Renal cortex interstitium (tissue), 11 donors: ENCODE results near the gene TRPV4. TPM values are rescaled to one million over a fixed set of nuclear protein-coding genes. Genes with fewer than 3 reads are reported as not detected.

Experiments
- DNase-seq, 11 donors: peaks; one replicate each; pipeline ENCODE4 v3.0.0-alpha.2; 2013; ENCODE audit warnings: low read depth in 9 of 11, low spot score in 4 of 11; ENCODE audit errors: extremely low read depth in 1 of 11
- polyA plus RNA-seq, 3 donors: library from polyadenylated mRNA; unstranded; fragments of 120-200 nt; gene quantifications; one replicate each; pipeline ENCODE4 v1.2.1, GENCODE V29; 2013; ENCODE audit not compliant: insufficient read length in 3 of 3

TRPV4 gene
- polyA plus RNA-seq, 3 donors: 9.8 to 18.8 (median 14.8) TPM

DNA sequence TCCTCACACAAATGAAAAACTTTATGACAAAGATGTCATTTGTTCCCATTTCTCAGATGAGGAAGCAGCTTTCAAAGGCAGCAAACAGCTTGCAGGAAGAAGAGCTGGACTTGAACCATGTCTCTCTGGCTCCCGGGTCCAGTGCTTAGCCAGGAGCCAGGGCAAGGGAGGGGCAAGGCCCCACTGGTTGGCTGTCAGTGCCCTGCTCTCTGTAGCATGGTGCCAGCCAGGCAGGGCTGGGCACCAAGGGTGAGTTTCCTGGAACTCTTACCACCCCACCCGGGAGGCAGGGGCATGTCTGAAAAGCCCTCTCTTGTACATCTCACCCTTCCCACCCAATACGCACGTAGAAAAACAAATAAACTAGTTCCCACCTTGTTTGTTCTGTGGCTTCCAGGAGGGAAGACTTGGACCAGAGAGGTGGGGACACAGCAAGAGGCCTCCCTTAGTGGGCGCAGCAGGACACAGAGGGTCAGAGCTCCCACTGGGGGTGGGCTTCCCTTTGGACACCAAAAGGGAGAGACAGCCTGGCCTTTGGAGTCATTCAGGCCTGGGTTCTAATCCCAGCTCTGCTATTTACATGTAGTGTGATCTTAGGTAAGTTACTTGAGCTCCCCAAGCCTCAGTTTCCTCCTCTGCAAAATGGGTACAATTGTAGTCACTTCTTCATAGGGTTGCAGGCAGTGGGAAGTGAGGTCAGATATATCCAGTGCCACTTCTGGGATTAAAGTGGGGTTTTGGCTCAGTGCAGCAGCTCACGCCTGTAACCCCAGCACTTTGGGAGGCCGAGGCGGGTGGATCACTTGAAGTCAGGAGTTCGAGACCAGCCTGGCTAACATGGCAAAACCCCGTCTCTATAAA is 17.2 kb downstream of the TRPV4 start:
- no peak for DNase-seq

DNA sequence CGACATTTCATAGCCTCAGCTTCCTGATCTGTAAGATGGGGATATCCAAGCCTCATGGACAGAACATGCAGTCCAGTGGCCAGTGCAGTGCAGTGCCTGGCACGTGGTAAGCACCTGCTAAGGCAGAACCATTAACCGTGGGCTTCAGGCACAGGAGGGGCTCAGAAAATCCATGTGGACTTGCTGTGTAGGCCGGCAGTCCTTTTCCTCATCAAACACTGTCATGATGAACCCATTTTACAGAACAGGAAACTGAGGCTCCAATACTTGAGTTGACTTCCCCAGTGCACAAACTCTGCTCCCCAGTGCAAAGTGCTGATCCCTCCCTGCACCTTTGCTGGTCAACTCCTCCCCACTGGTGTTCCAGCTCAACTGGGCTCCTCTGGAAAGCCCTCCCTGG is 18.0 kb downstream of the TRPV4 start:
- DNase-seq: no peak

DNA sequence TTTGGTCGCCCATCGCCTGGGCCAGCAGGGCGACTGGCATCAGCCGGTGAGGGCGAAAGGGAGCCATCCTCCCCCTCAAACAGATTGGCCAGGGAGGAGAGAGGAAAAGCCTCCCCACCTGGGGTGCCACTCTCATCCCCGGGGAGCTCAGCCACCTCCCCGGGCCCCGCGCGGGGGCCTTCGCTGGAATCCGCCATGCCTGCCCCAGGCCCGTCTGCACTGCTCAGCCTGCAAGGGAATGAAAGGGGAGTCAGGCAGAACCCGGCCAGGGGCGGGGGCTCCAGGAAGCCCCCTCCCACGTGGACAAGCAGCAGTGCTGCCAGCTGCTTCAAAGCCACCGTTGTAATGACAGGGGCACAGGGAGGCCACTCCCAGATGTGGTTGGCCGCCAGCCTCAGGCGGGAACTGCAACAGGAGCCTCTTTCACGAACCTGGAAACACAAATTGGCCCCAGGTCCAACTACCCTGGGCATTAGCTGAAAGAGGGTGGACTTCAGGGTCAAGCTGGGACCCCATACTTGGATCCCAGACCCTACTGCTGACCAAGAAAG is 18.5 kb downstream of the TRPV4 start:
- no peak for DNase-seq

DNA sequence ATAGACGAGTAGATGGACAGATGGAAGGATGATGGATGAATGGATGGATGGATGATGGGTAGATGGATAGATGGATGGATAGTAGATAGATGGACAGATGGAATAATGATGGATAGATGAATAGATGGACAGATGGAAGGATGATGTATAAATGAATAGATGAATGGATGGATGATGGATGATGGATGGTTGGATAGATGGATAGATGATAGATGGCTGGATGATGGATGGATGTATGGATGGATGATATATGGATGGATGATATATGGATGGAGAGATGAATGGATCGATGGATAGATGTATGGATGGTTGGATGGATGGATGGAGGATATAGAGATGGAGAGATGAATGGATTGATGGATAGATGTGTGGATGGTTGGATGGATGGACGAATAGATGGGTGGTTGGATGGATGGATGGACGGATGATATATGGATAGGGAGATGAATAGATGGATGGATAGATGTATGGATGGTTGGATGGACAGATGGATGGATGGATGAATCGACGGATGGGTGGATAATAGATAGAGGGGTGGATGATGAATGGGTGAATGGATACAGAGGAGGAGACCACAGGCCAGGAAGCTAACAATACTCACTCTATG is 19.3 kb downstream of the TRPV4 start:
- DNase-seq: no peak

GRCh38 chr12:109811624-109811995 is 21.6 kb downstream of the TRPV4 start:
- no peak for DNase-seq

DNA sequence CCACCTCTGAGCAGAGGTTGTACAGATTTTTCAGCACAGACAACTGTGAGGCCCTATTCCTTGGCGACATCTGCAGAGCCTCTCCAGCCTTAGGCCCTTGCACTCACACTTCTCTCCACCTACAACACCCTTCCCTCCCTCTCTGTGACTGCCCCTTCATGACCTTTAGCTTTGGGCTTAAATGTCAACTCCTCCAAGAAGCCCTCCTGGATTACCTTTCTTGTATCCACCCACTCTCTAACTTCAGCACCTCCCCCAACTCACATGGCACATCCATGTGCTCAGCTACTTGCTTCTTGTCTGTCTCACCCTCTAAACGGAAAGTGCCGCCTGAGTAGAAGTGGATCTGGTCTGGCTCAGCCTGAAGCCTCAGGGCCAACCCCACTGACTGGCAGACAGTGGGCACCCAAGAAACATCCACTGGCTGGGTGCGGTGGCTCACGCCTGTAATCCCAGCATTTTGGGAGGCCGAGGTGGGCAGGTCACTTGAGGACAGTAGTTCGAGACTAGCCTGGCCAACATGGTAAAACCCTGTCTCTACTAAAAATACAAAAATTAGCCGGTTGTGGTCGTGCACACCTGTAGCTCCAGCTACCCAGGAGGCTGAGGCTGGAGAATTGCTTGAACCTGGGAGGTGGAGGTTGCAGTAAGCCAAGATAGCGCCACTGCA is 22.1 kb downstream of the TRPV4 start:
- DNase-seq: no peak

DNA sequence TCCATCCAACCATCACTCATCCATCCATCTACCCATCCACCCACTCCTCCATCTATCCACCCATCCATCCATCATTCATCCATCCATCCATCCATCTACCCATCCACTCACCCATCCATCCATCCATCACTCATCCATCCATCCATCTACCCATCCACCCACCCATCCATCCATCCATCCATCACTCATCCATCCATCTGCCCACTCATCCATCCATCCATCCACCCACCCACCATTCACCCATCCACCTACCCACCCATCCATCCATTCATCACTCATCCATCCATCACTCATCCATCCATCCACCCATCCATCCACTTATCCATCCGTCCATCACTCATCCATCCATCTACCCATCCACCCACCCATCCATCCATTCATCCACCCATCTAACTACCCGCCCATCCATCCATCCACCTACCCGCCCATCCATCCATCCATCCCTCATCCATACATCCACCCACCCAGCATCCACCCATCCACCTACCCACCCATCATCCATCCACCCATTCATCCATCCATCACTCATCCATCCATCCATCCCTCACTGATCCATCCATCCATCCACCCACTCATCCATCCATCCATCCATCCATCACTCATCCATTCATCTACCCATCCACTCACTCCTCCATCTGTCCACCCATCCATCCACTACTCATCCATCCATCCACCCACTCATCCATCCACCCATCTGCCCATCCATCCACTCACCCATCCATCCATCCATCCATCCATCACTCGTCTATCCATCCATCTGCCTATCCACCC is 24.1 kb downstream of the TRPV4 start:
- no peak for DNase-seq

- no peak for DNase-seq
Measured at GRCh38 chr12:109807954-109808643, 25.1 kb downstream of the TRPV4 start.

- peak in 9 of 11 donors; percentile 21 to 49 (median 34) for DNase-seq
Measured at GRCh38 chr12:109804820-109805761, 28.1 kb downstream of the TRPV4 start.

DNA sequence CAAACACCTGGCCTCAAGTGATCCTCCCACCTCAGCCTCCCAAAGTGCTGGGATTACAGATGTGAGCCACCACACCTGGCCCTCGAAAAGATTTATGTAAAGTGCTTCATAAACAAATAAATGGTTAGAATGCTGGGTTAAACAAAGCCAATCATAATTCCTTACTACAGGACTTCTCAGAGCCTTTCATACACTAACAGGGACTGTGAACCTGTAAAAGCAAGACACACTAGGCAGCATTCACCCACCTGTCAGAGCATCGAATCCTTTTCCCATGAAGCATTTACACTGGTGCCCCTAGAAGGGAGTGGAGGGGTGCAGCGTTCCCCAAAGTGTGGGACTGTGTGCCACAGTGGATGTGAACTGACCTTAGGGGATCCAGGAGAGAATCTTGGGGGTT is 29.5 kb downstream of the TRPV4 start:
- no peak for DNase-seq

DNA sequence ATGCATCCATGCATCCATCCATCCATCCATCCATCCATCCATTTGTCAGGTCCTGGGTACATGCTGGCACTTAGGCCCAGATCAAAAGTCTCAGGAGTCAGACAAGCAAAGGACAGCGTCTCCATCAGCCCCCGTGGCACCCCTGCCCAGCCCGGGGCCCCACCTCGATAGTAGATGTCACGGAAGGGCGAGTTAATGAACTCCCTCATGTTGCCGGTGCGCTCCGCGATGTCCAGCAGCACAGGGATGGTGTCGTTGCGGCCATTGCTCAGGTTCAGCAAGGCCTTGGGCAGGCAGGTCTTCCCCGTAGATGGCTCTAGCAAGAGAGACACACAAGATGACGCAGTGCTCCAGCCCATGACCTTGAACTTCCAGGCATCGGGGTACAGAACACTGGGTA is 30.4 kb downstream of the TRPV4 start:
- no peak for DNase-seq

- no peak for DNase-seq
Measured at GRCh38 chr12:109800536-109800935, 32.7 kb downstream of the TRPV4 start.

DNA sequence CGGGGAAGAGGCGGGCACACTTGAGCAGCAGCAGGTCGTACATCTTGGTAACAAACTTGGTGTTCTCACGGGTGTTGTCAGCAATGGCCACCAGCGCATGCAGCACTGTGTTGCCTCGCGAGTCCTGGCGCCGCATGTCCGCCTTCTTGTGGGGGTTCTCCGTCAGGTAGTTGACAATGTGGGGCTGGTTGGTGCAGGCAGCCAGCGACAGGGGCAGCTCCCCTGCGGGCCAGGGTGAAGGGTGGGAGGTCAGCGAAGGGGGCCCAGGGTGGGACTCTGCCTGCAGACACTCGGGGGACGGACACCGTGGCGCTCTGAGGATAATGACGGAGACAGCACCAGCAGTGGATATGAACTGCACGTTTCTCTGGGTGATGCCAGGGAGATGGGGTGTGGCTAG is 34.5 kb downstream of the TRPV4 start:
- no peak for DNase-seq

DNA sequence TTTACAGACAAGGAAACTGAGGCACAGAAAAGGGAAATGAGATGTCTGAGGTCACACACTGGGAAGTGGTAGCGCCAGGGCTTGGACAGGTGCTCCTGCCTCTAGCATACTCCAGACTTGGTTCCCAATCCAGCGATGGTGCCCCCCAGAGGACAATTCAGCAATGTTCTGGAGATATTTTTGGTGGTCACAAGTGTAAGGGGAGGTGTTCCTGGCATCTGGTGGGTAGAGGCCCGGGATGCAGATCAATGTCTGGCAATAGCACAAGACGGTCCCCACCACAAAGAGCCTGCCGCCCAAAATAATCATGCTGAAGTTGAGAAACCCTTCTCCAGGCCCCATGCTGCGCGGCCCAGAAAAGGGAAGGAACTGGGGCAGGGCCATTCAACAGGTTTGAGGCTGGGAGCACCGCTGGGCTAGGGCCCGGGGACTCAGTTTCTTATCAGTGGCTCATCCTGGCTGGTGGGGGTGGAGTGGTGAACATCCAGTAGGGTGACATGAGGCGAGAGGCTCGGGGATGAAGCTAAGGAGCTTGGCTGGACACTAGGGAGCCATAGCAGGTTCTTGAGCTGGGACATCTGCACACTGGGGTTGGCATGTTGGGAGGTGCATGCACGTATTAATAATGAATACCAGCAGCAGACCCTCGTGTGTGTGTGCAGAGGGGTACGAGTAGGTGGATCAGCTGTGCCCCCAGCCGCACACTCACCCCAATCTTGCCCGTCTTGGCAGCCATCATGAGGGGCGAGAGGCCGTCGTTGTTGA is 35.1 kb downstream of the TRPV4 start:
- DNase-seq: no peak

GRCh38 chr12:109796057-109796456 is 37.1 kb downstream of the TRPV4 start:
- DNase-seq: no peak

GRCh38 chr12:109795023-109795422 is 38.2 kb downstream of the TRPV4 start:
- no peak for DNase-seq
